HepG2 (cell line): ENCODE data around the gene SULT2B1. TPM values are rescaled to one million over a fixed set of nuclear protein-coding genes. Genes with fewer than 3 reads are reported as not detected.

Experiments used
- ATAC-seq: fragments of 200-7000 bp; cut with Tn5 transposase; 3 replicates; pipeline ENCODE4 v1.9.1; 2020; ENCODE audit warnings: mild to moderate bottlenecking, moderate library complexity
- BruUV-seq: library from RNA; stranded (reverse); fragments of 400-500 nt; replicated peaks from 2 replicates; lab custom pipeline; 2021; lab: Mats Ljungman, UMichigan
- CTCF ChIA-PET: fragments of 300-600 bp; formaldehyde crosslinking; extraction: SDS; loops from one replicate; lab custom pipeline; 2021; ENCODE audit warnings: low total read pairs, inconsistent platforms, low intra/inter-chr PET ratio; lab: Yijun Ruan, JAX
- POLR2A ChIA-PET: fragments of 350-600 bp; sonication (Branson Sonifier 250); formaldehyde crosslinking; loops from one replicate; lab custom pipeline; 2020; ENCODE audit warnings: antibody characterized with exemption, inconsistent platforms; lab: Yijun Ruan, JAX
- DNase-seq: peaks from one replicate; pipeline ENCODE4 v3.0.0-alpha.2; 2015; ENCODE audit warnings: low spot score
- FAIRE-seq: peaks from 3 replicates; lab custom pipeline; 2011; peaks lifted over from hg19 to GRCh38; lab: Jason Lieb, UNC
- H2AFZ ChIP-seq: one replicate; pipeline ENCODE4 v1.6.1; 2011; ENCODE audit warnings: low read length, inconsistent platforms
- H3K27ac ChIP-seq: fragments of 300-600 bp; 3 replicates; pipeline ENCODE4 v1.8.0; 2011; ENCODE audit warnings: mixed run types, mild to moderate bottlenecking, mixed read lengths, low read length, inconsistent platforms; ENCODE audit not compliant: insufficient read depth; ENCODE audit errors: extremely low read length
- H3K27me3 ChIP-seq, 2 experiments: fragments of 200-600 bp in 1 of 2; 2 replicates in 1 of 2; 3 replicates in 1 of 2; pipeline versions ENCODE4 v1.6.0 to v1.8.0; 2011; ENCODE audit warnings: low read length in 2 of 2, mild to moderate bottlenecking in 2 of 2, moderate library complexity in 2 of 2, inconsistent platforms in 1 of 2; ENCODE audit not compliant: insufficient read depth in 2 of 2, control insufficient read depth in 1 of 2
- H3K36me3 ChIP-seq, 2 experiments: fragments of 200-600 bp in 1 of 2; replicated peaks in 1 of 2; 2 replicates in 1 of 2; 3 replicates in 1 of 2; pipeline versions ENCODE4 v1.5.1 to v1.8.0; 2011; ENCODE audit warnings: low read length in 2 of 2, inconsistent platforms in 1 of 2; ENCODE audit not compliant: insufficient read depth in 2 of 2, control insufficient read depth in 1 of 2
- H3K4me1 ChIP-seq: 2 replicates; pipeline ENCODE4 v1.5.1; 2012; ENCODE audit warnings: low read length, inconsistent platforms; ENCODE audit not compliant: insufficient read depth
- H3K4me2 ChIP-seq: 2 replicates; pipeline ENCODE4 v1.6.0; 2011; ENCODE audit warnings: low read depth, low read length, inconsistent platforms
- H3K4me3 ChIP-seq, 3 experiments: fragments of 200-600 bp in 1 of 3; sonication (generic), shearing (Covaris generic) in 1 of 3; replicated peaks in 1 of 3; 2 replicates each; pipeline ENCODE4 v1.5.1; 2011 to 2016; ENCODE audit warnings: low read length in 3 of 3, inconsistent platforms in 2 of 3, low read depth in 2 of 3, mild to moderate bottlenecking in 2 of 3, control low read depth in 1 of 3, mixed read lengths in 1 of 3; ENCODE audit not compliant: insufficient read depth in 1 of 3
- H3K79me2 ChIP-seq: one replicate; pipeline ENCODE4 v1.6.1; 2011; ENCODE audit warnings: low read length, inconsistent platforms; ENCODE audit not compliant: insufficient read depth
- H3K9ac ChIP-seq: 2 replicates; pipeline ENCODE4 v1.6.0; 2011; ENCODE audit warnings: mild to moderate bottlenecking, low read depth, low read length, inconsistent platforms; ENCODE audit not compliant: insufficient read depth
- H3K9me3 ChIP-seq: 2 replicates; pipeline ENCODE4 v1.5.1; 2012; ENCODE audit warnings: mild to moderate bottlenecking, low read length
- H4K20me1 ChIP-seq: 2 replicates; pipeline ENCODE4 v1.6.0; 2011; ENCODE audit warnings: inconsistent platforms, mild to moderate bottlenecking, low read length, moderate library complexity; ENCODE audit not compliant: insufficient read depth
- ATF7-NPFF ChIP-seq: sonication (generic); formaldehyde crosslinking; IDR thresholded peaks from 2 replicates; pipeline ENCODE4 v1.8.1; 2023; ENCODE audit warnings: mild to moderate bottlenecking, low read depth, missing genetic modification reagents, moderate library complexity
- CAMTA2 ChIP-seq: sonication (generic); formaldehyde crosslinking; IDR thresholded peaks from 2 replicates; pipeline ENCODE4 v1.4.0; 2020; ENCODE audit warnings: mild to moderate bottlenecking, missing genetic modification reagents, borderline replicate concordance
- MLLT10 ChIP-seq: sonication (generic); formaldehyde crosslinking; IDR thresholded peaks from 2 replicates; pipeline ENCODE4 v1.4.0; 2020; ENCODE audit warnings: missing genetic modification reagents
- MYPOP ChIP-seq: sonication (generic); formaldehyde crosslinking; IDR thresholded peaks from 2 replicates; pipeline ENCODE4 v1.8.1; 2023; ENCODE audit warnings: mild to moderate bottlenecking, moderate library complexity, missing genetic modification reagents
- PAF1 ChIP-seq: IDR thresholded peaks from 2 replicates; pipeline ENCODE4 v1.6.1; 2016; ENCODE audit warnings: missing genetic modification reagents, missing compliant biosample characterization
- TBL1XR1 ChIP-seq: fragments of 150-350 bp; IDR thresholded peaks from 2 replicates; pipeline ENCODE4 v1.6.1; 2014; ENCODE audit warnings: borderline replicate concordance, low read length; ENCODE audit not compliant: partially characterized antibody
- TSC22D2 ChIP-seq: sonication (generic); formaldehyde crosslinking; IDR thresholded peaks from 2 replicates; pipeline ENCODE4 v1.5.1; 2020; ENCODE audit warnings: missing genetic modification reagents, mild to moderate bottlenecking, borderline replicate concordance
- ZFAT ChIP-seq: sonication (generic); formaldehyde crosslinking; conservative IDR thresholded peaks from 2 replicates; pipeline ENCODE4 v1.8.1; 2023; ENCODE audit warnings: missing genetic modification reagents, inconsistent platforms
- ZFP62 ChIP-seq: sonication (generic); formaldehyde crosslinking; IDR thresholded peaks from 2 replicates; pipeline ENCODE4 v1.4.0; 2020; ENCODE audit warnings: missing genetic modification reagents
- ZNF230 ChIP-seq: sonication (generic); formaldehyde crosslinking; IDR thresholded peaks from 2 replicates; pipeline ENCODE4 v1.4.0; 2020; ENCODE audit warnings: mild to moderate bottlenecking, missing genetic modification reagents
- ZNF614 ChIP-seq: IDR thresholded peaks from 2 replicates; pipeline ENCODE4 v1.6.1; 2018; ENCODE audit warnings: missing biosample characterization, missing genetic modification reagents, inconsistent platforms, borderline replicate concordance
- WGBS: methylation state at CpG from one replicate; pipeline ENCODE4 v1.1.6; 2017; ENCODE audit warnings: low lambda C conversion rate; 5-methylcytosine and 5-hydroxymethylcytosine counted together
- in situ Hi-C: cut with HindIII; loops from 2 replicates; pipeline ENCODE4 v1.10.0; 2017; ENCODE audit warnings: low pct_unique_long_range_greater_than_20kb; ENCODE audit not compliant: extremely low pct_ligation_motif_present
- intact Hi-C: fragments of 100-400 bp; cut with micrococcal nuclease; formaldehyde crosslinking; loops from one replicate; pipeline ENCODE4 v1.10.0; 2022; ENCODE audit not compliant: unreplicated experiment
- polyA plus RNA-seq, 8 experiments: library from polyadenylated mRNA; depleted of rRNA in 3 of 8; stranded (reverse) in 7 of 8; unstranded in 1 of 8; fragments of >200 nt; fragmentation: Illumina TruSeq in 4 of 8; extraction: Trizol in 4 of 8; gene quantifications; 2 replicates each; pipeline versions ENCODE4 v1.2.1 to v1.2.3, GENCODE V29; 2011 to 2016; ENCODE audit warnings: low read depth in 4 of 8, missing spikeins in 1 of 8, mixed read lengths in 1 of 8; ENCODE audit not compliant: insufficient read depth in 1 of 8
- total RNA-seq, 5 experiments: library from RNA; depleted of rRNA; stranded (reverse); fragments of >200 nt; fragmentation: Illumina TruSeq; extraction: Trizol; gene quantifications; 2 replicates each; pipeline ENCODE4 v1.2.3, GENCODE V29; 2016; ENCODE audit warnings: low read depth in 1 of 5
- TF ChIP-seq, protein P1 (sequence below): sonication (generic); formaldehyde crosslinking; conservative IDR thresholded peaks from 2 replicates; pipeline ENCODE4 v1.8.0; 2022; ENCODE audit warnings: mild to moderate bottlenecking, moderate library complexity, missing genetic modification reagents
- TF ChIP-seq, protein P2 (sequence below): sonication (generic); formaldehyde crosslinking; IDR thresholded peaks from 2 replicates; pipeline ENCODE4 v1.5.0; 2020; ENCODE audit warnings: mild to moderate bottlenecking, missing genetic modification reagents
- TF ChIP-seq, protein P3 (sequence below): sonication (generic); formaldehyde crosslinking; IDR thresholded peaks from 2 replicates; pipeline ENCODE4 v1.5.0; 2020; ENCODE audit warnings: missing genetic modification reagents

The SULT2B1 gene
- total and polyA plus RNA-seq, 2 of the 13 experiments (the other 11 are each of a cell fraction or from before 2014, with no cell fraction given) = 0.13 TPM; not detected in 1

DNA sequence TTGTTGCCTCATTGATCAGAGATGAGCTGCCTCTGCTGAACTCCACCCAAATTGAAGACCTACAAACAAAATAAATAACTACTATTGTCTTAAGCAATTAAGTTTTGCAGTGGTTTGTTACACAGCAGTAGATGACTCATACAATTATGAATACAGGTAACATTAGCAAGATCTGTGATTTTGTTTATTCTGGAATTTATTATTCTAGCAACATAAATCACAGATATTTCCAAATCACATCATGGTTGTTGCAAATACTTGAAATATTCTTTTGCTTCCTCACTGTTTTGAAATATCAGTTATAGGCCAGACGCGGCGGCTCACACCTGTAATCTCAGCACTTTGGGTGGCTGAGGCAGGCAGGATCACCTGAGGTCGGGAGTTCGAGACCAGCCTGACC lies 27.2 kb upstream of the SULT2B1 start:
- CTCF ChIA-PET = no interaction called here
- POLR2A ChIA-PET = no interaction called here
- H3K4me2 ChIP-seq = no peak overlapping the region
- BruUV-seq = no TSS peak
- no peak overlapping the region for H3K4me3 ChIP-seq
- H3K36me3 ChIP-seq = no peaks in the 10 kb centered on the region
- FAIRE-seq = no peak
- no peaks in the 10 kb centered on the region for H3K4me1 ChIP-seq
- intact Hi-C loops = no loop called here
- no peak overlapping the region for H3K27ac ChIP-seq
- TF ChIP-seq ZNF614 (CRISPR knock-in tag) (no peak), MYPOP (CRISPR knock-in tag) (no peak), ZFP62 (CRISPR knock-in tag) (no peak), ZFAT (CRISPR knock-in tag) (no peak), ZNF230 (CRISPR knock-in tag) (no peak), PAF1 (CRISPR knock-in tag) (no peak), TSC22D2 (no peak), CAMTA2 (CRISPR knock-in tag) (no peak), MLLT10 (CRISPR knock-in tag) (no peak), TBL1XR1 (no peak), ATF7-NPFF (CRISPR knock-in tag) (no peak)
- TF ChIP-seq, protein P1, sequence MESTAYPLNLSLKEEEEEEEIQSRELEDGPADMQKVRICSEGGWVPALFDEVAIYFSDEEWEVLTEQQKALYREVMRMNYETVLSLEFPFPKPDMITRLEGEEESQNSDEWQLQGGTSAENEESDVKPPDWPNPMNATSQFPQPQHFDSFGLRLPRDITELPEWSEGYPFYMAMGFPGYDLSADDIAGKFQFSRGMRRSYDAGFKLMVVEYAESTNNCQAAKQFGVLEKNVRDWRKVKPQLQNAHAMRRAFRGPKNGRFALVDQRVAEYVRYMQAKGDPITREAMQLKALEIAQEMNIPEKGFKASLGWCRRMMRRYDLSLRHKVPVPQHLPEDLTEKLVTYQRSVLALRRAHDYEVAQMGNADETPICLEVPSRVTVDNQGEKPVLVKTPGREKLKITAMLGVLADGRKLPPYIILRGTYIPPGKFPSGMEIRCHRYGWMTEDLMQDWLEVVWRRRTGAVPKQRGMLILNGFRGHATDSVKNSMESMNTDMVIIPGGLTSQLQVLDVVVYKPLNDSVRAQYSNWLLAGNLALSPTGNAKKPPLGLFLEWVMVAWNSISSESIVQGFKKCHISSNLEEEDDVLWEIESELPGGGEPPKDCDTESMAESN (CRISPR knock-in tag) = no peak
- TF ChIP-seq, protein P2, sequence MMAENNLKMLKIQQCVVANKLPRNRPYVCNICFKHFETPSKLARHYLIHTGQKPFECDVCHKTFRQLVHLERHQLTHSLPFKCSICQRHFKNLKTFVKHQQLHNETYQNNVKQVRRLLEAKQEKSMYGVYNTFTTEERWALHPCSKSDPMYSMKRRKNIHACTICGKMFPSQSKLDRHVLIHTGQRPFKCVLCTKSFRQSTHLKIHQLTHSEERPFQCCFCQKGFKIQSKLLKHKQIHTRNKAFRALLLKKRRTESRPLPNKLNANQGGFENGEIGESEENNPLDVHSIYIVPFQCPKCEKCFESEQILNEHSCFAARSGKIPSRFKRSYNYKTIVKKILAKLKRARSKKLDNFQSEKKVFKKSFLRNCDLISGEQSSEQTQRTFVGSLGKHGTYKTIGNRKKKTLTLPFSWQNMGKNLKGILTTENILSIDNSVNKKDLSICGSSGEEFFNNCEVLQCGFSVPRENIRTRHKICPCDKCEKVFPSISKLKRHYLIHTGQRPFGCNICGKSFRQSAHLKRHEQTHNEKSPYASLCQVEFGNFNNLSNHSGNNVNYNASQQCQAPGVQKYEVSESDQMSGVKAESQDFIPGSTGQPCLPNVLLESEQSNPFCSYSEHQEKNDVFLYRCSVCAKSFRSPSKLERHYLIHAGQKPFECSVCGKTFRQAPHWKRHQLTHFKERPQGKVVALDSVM (CRISPR knock-in tag) = no peak
- TF ChIP-seq, protein P3, sequence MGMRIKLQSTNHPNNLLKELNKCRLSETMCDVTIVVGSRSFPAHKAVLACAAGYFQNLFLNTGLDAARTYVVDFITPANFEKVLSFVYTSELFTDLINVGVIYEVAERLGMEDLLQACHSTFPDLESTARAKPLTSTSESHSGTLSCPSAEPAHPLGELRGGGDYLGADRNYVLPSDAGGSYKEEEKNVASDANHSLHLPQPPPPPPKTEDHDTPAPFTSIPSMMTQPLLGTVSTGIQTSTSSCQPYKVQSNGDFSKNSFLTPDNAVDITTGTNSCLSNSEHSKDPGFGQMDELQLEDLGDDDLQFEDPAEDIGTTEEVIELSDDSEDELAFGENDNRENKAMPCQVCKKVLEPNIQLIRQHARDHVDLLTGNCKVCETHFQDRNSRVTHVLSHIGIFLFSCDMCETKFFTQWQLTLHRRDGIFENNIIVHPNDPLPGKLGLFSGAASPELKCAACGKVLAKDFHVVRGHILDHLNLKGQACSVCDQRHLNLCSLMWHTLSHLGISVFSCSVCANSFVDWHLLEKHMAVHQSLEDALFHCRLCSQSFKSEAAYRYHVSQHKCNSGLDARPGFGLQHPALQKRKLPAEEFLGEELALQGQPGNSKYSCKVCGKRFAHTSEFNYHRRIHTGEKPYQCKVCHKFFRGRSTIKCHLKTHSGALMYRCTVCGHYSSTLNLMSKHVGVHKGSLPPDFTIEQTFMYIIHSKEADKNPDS (CRISPR knock-in tag) = no peak
- 58% methylated on average over 5 of the region's 5 CpGs for whole genome bisulfite sequencing
- ATAC-seq = no peak
- in situ Hi-C loops = no loop called here
- no peak overlapping the region for H3K9ac ChIP-seq
- H3K9me3 ChIP-seq = peaks cover 23% of the 10 kb centered on the region
- no peaks in the 10 kb centered on the region for H3K79me2 ChIP-seq
- H3K27me3 ChIP-seq = no peaks in the 10 kb centered on the region
- no peak overlapping the region for H2AFZ ChIP-seq
- no peak for DNase-seq
- H4K20me1 ChIP-seq = no peaks in the 10 kb centered on the region
